ENCODE results near the gene CUL2.

Gene CUL2

DNA sequence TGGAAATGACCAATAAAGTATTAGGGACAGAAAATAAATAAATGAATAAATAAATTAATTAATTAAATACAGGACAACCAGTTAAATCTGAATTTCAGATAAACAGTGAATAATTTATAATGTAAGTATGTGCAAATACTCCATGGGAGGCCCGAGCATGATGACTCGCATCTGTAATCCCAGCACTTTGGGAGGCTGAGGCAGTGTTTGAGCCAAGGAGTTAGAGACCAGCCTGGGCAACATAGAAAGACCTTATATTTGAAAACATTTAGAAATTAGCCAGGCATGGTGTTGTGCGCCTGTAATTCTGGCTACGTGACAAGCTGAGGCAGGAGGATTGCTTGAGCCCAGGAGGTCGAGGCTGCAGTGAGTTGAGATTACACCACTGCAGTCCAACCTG is 123.7 kb downstream of the CUL2 start:
- TF ChIP-seq, protein P1, sequence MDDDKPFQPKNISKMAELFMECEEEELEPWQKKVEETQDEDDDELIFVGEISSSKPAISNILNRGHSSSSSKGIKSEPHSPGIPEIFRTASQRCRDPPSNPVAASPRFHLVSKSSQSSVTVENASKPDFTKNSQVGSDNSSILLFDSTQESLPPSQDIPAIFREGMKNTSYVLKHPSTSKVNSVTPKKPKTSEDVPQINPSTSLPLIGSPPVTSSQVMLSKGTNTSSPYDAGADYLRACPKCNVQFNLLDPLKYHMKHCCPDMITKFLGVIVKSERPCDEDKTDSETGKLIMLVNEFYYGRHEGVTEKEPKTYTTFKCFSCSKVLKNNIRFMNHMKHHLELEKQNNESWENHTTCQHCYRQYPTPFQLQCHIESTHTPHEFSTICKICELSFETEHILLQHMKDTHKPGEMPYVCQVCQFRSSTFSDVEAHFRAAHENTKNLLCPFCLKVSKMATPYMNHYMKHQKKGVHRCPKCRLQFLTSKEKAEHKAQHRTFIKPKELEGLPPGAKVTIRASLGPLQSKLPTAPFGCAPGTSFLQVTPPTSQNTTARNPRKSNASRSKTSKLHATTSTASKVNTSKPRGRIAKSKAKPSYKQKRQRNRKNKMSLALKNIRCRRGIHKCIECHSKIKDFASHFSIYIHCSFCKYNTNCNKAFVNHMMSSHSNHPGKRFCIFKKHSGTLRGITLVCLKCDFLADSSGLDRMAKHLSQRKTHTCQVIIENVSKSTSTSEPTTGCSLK (tag by site-specific recombination; IDR thresholded peaks at IDR 0.05), result no peak
- no peak for TF ChIP-seq OSR2 (tag by site-specific recombination; IDR thresholded peaks at IDR 0.05)
- TF ChIP-seq, protein P2, sequence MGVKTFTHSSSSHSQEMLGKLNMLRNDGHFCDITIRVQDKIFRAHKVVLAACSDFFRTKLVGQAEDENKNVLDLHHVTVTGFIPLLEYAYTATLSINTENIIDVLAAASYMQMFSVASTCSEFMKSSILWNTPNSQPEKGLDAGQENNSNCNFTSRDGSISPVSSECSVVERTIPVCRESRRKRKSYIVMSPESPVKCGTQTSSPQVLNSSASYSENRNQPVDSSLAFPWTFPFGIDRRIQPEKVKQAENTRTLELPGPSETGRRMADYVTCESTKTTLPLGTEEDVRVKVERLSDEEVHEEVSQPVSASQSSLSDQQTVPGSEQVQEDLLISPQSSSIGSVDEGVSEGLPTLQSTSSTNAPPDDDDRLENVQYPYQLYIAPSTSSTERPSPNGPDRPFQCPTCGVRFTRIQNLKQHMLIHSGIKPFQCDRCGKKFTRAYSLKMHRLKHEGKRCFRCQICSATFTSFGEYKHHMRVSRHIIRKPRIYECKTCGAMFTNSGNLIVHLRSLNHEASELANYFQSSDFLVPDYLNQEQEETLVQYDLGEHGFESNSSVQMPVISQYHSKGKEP (tag by site-specific recombination; IDR thresholded peaks at IDR 0.05), result no peak
- no peak for TF ChIP-seq ZNF529 (tag by site-specific recombination; IDR thresholded peaks at IDR 0.05; ENCODE audit: insufficient replicate concordance)
- TF ChIP-seq, protein P3, sequence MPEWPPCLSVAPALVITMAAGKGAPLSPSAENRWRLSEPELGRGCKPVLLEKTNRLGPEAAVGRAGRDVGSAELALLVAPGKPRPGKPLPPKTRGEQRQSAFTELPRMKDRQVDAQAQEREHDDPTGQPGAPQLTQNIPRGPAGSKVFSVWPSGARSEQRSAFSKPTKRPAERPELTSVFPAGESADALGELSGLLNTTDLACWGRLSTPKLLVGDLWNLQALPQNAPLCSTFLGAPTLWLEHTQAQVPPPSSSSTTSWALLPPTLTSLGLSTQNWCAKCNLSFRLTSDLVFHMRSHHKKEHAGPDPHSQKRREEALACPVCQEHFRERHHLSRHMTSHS (tag by site-specific recombination; IDR thresholded peaks at IDR 0.05), result no peak
- TF ChIP-seq ZNF785 (tag by site-specific recombination; IDR thresholded peaks at IDR 0.05), result no peak
- TF ChIP-seq YY2 (tag by site-specific recombination; IDR thresholded peaks at IDR 0.05), result no peak
- TF ChIP-seq ZNF433 (tag by site-specific recombination; IDR thresholded peaks at IDR 0.05; ENCODE audit: low read depth), result no peak
- TF ChIP-seq ZNF311 (tag by site-specific recombination; IDR thresholded peaks at IDR 0.05; ENCODE audit: borderline replicate concordance), result no peak
- no peak for TF ChIP-seq ZNF510 (tag by site-specific recombination; IDR thresholded peaks at IDR 0.05; ENCODE audit: insufficient replicate concordance)
- TF ChIP-seq ZFP69B (tag by site-specific recombination; IDR thresholded peaks at IDR 0.05), result no peak
- TF ChIP-seq, protein P4, sequence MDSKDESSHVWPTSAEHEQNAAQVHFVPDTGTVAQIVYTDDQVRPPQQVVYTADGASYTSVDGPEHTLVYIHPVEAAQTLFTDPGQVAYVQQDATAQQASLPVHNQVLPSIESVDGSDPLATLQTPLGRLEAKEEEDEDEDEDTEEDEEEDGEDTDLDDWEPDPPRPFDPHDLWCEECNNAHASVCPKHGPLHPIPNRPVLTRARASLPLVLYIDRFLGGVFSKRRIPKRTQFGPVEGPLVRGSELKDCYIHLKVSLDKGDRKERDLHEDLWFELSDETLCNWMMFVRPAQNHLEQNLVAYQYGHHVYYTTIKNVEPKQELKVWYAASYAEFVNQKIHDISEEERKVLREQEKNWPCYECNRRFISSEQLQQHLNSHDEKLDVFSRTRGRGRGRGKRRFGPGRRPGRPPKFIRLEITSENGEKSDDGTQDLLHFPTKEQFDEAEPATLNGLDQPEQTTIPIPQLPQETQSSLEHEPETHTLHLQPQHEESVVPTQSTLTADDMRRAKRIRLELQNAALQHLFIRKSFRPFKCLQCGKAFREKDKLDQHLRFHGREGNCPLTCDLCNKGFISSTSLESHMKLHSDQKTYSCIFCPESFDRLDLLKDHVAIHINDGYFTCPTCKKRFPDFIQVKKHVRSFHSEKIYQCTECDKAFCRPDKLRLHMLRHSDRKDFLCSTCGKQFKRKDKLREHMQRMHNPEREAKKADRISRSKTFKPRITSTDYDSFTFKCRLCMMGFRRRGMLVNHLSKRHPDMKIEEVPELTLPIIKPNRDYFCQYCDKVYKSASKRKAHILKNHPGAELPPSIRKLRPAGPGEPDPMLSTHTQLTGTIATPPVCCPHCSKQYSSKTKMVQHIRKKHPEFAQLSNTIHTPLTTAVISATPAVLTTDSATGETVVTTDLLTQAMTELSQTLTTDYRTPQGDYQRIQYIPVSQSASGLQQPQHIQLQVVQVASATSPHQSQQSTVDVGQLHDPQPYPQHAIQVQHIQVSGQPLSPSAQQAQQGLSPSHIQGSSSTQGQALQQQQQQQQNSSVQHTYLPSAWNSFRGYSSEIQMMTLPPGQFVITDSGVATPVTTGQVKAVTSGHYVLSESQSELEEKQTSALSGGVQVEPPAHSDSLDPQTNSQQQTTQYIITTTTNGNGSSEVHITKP (tag by site-specific recombination; IDR thresholded peaks at IDR 0.05), result no peak
- TF ChIP-seq ZNF391 (tag by site-specific recombination; IDR thresholded peaks at IDR 0.05; ENCODE audit: borderline replicate concordance, low read depth), result no peak
- no peak for TF ChIP-seq SCRT2 (tag by site-specific recombination; IDR thresholded peaks at IDR 0.05)
- TF ChIP-seq, protein P5, sequence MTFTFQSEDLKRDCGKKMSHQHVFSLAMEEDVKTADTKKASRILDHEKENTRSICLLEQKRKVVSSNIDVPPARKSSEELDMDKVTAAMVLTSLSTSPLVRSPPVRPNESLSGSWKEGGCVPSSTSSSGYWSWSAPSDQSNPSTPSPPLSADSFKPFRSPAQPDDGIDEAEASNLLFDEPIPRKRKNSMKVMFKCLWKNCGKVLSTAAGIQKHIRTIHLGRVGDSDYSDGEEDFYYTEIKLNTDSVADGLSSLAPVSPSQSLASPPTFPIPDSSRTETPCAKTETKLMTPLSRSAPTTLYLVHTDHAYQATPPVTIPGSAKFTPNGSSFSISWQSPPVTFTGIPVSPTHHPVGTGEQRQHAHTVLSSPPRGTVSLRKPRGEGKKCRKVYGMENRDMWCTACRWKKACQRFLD (tag by site-specific recombination; IDR thresholded peaks at IDR 0.05), result no peak
- TF ChIP-seq ZNF548 (tag by site-specific recombination; IDR thresholded peaks at IDR 0.05), result no peak
- CTCF ChIA-PET, result no interaction called here
- no peak overlapping the region for H3K27ac ChIP-seq (ENCODE audit: extremely low read depth, low read depth, low read length)
- POLR2A ChIA-PET, result no interaction called here
- H3K4me3 ChIP-seq (ENCODE audit: low read depth, low read length), result no peak overlapping the region
- H3K9me3 ChIP-seq (ENCODE audit: control insufficient read depth, insufficient read depth, low read depth, low read length), result no peaks in the 10 kb centered on the region
- H3K4me1 ChIP-seq (ENCODE audit: control insufficient read depth, insufficient read depth, low read length), result no peaks in the 10 kb centered on the region
- H3K36me3 ChIP-seq (ENCODE audit: control insufficient read depth in 2 of 2, insufficient read depth in 1 of 2, low read length in 2 of 2), result no peaks in the 10 kb centered on the region

DNA sequence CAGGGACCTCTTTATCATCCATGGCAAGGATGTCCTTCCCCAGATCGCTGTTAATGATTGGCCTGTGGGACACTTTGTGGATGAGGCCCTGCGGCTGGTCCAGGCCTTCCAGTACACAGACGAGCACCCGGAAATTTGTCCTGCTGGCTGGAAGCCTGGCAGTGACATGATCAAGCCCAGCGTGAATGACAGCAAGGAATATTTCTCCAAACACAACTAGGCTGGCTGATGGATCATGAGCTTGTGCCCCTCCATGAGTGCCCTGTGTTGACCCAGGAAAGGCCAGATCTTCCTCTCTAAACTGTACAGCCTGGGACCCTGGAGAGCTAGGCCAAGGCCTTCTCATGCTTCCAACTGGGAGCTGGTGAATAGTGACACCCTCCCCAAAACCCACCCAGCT is 124.1 kb downstream of the CUL2 start:
- no peak overlapping the region for H3K4me3 ChIP-seq (ENCODE audit: low read depth, low read length)
- H3K9me3 ChIP-seq (ENCODE audit: control insufficient read depth, insufficient read depth, low read depth, low read length), result no peaks in the 10 kb centered on the region
- no peak for TF ChIP-seq BCL11A (tag by site-specific recombination; IDR thresholded peaks at IDR 0.05; ENCODE audit: low read depth)
- no peak for TF ChIP-seq ZNF341 (tag by site-specific recombination; IDR thresholded peaks at IDR 0.05; ENCODE audit: low read depth)
- no peak for TF ChIP-seq HOXA7 (CRISPR knock-in tag; IDR thresholded peaks at IDR 0.05; ENCODE audit: borderline replicate concordance)
- TF ChIP-seq ZNF48 (tag by site-specific recombination; IDR thresholded peaks at IDR 0.05), result no peak
- TF ChIP-seq, protein P6, sequence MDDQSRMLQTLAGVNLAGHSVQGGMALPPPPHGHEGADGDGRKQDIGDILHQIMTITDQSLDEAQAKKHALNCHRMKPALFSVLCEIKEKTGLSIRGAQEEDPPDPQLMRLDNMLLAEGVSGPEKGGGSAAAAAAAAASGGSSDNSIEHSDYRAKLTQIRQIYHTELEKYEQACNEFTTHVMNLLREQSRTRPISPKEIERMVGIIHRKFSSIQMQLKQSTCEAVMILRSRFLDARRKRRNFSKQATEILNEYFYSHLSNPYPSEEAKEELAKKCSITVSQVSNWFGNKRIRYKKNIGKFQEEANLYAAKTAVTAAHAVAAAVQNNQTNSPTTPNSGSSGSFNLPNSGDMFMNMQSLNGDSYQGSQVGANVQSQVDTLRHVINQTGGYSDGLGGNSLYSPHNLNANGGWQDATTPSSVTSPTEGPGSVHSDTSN (CRISPR knock-in tag; IDR thresholded peaks at IDR 0.05), result no peak
- ChIA-PET CTCF (no interaction called here), POLR2A (no interaction called here)
- H3K27ac ChIP-seq (ENCODE audit: extremely low read depth, low read depth, low read length), result no peak overlapping the region
- no peaks in the 10 kb centered on the region for H3K36me3 ChIP-seq (ENCODE audit: control insufficient read depth in 2 of 2, insufficient read depth in 1 of 2, low read length in 2 of 2)
- no peaks in the 10 kb centered on the region for H3K4me1 ChIP-seq (ENCODE audit: control insufficient read depth, insufficient read depth, low read length)

Measured in HEK293 (cell line).